Body of pancreas (tissue), 4 donors: ENCODE results near the gene MAT2A.

Source experiments
- POLR2A ChIP-seq, 3 donors: fragments of 450-650 bp; IDR thresholded peaks; one replicate each; pipeline ENCODE4 v1.6.1; 2016; ENCODE audit warnings: antibody characterized with exemption in 3 of 3, mild to moderate bottlenecking in 2 of 3
- TF ChIP-seq, protein P1 (sequence below), 7 experiments: fragments of 450-650 bp in 4 of 7; fragments of 200-600 bp in 3 of 7; sonication (generic) in 3 of 7; IDR thresholded peaks; one replicate each; pipeline ENCODE4 v1.5.1; 2016 to 2019; ENCODE audit warnings: antibody characterized with exemption in 7 of 7

DNA sequence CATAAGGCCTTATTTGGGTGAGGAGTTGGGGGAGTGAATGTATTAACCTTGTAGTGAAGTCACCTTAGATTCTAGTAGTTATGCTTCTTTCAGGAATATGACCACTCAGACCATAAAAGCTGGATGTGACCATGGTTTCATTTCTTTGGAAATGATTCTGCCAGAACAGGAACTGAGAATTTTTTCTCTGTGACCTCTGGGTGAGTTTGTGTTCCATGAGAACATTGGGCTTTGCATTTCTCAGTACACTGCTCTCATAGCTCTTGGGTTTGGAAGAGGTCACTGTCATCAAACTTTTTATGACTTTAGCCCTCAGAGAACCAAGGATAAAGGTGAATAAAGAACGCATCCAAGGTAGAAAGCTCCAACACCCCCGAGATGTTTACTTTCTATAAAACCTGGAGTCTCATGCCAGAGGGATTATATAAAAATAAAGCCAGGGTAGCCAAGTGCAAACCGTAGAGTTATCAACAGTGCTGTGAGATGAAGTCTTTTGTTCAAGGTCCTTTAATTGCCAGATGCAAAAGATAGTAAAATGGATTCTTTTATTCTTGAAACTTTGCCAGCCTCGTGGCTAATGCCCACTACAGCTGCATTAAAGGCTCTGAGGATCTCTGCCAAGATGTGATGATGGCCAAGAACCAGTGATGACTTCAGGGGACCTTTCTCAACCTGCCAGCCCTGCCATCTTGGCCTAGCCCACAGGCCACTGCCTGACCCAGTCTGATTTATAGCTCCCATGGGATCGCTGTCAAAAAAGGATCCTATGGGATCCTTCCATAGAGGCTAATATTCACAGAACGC is 27.8 kb upstream of the MAT2A start:
- TF ChIP-seq, protein P1, sequence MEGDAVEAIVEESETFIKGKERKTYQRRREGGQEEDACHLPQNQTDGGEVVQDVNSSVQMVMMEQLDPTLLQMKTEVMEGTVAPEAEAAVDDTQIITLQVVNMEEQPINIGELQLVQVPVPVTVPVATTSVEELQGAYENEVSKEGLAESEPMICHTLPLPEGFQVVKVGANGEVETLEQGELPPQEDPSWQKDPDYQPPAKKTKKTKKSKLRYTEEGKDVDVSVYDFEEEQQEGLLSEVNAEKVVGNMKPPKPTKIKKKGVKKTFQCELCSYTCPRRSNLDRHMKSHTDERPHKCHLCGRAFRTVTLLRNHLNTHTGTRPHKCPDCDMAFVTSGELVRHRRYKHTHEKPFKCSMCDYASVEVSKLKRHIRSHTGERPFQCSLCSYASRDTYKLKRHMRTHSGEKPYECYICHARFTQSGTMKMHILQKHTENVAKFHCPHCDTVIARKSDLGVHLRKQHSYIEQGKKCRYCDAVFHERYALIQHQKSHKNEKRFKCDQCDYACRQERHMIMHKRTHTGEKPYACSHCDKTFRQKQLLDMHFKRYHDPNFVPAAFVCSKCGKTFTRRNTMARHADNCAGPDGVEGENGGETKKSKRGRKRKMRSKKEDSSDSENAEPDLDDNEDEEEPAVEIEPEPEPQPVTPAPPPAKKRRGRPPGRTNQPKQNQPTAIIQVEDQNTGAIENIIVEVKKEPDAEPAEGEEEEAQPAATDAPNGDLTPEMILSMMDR (IDR thresholded peaks at IDR 0.05), result no peak
- no peak for TF ChIP-seq POLR2A (IDR thresholded peaks at IDR 0.05)
